T1000 (cell line): ENCODE measurements around the gene PRKAR1B.

ENCODE experiments used
- DNase-seq: peaks from one replicate; lab custom pipeline; 2025; ENCODE audit warnings: mixed read lengths; lab: John Stamatoyannopoulos, UW

PRKAR1B gene

DNA sequence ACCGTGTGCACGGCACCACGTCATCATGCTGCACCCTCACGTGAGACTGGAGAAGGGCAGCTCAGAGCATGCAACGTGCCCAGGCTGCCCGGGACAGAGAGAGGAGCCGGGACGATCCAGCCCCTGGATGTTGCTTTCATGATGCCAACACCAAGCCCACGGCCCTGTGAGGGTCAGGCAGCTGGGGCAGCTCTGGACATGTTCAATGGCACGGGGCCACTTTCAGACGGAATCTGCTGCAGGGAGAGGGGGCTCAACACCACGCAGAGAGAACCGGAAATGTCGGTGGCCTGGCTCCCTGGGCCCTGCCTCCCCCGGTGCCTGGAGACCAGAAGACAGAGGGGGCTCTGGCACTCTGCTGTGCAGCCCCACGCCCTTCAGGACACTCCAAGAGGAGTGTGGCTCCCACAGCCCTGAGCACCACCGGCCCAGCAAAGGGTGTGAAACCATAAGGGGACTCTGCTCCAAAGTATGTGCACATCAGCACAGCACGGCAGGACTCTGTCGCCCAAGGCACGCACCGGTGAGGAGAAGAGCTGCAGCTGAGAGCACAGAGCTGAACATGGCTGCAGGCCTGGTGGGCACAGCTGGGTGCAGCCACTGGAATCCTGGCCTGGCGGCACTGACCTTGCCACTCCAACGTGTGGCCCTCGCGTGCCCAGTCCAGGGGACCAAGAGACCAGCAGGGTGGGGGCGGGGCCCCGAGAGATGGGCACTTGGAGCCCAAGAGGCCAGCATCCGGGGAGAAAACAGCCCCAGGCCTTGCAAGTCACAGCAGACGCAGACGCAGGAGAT is 137.1 kb downstream of the PRKAR1B start:
- DNase-seq, result no peak

DNA sequence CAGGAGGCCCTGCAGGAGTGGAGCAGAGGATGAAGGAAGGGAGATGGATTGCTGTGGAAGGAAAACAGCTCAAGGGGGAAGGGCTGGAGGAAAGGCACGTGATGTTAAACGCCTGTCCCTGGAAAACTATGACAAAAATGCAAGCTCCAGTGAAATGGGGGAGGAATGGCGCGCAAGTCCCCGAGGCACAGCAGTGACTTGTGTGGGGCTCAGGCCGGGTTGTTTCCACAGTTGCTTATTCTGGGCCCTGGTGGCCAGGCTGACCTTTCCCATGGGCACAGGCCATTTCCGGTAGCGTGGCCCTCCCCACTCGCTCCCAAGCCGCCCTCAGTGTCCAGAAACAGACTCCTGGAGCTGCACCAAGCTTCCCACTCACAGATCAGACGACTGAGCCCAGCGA is 139.3 kb downstream of the PRKAR1B start:
- no peak for DNase-seq

DNA sequence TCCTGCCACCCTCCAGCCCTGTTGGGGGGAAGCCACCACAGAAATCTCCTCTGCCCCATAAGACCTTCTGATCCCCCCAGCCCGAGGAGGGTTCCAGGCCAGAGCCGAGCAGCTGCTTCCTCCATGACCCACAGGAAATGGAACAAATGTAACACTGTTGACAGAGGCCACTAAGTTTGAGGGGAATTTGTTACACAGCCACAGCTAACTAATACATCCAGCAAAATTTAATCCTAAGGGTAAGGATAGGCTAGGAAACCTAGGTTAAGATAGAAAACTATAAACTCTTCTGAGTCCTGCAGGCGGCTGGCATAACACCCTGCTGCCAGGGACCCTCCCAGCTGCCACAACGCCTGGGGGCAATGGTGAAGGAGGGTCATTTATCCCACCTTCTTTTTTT is 140.6 kb downstream of the PRKAR1B start:
- no peak for DNase-seq

DNA sequence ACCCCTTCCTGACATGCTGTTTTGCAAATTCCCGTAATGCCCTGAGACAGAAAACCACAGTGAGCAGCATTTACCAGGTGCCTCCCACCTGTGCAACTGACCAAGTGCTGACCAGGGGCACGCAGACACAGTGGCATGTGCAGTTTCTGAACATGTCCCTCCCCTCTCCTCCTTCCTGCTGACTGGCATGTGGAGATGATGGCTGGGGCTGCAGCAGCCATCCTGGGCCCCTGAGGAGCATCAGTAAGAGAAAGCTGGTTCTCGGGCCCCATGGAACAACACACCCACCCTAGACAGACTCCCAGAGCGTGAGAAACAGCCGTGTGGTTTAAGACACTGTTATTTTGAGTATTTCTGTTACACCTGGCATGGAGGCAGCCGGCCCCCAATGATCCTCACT is 141.2 kb downstream of the PRKAR1B start:
- no peak for DNase-seq

DNA sequence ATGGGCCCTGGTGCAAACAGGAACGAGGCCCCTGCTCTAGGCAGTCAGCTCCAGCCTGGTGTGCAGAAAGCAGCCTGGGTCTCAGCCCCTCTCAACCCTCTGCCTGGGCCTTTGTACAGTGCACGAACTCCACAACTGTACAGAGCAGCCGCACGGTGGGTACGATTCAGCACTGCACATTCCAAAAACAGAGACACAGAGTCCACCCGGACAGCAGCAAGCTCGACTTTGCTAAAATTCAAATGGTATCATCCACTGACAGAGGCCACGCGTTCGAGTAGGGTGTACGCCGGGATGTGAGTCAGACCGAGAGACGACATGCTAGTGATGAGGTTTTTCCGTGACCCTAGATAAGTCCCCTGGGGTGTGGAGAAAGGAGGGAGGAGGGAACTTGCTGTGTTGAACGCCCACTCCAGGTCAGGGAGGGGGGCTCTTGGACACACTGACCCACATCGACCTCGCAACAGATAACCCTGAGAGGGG is 141.8 kb downstream of the PRKAR1B start:
- no peak for DNase-seq

DNA sequence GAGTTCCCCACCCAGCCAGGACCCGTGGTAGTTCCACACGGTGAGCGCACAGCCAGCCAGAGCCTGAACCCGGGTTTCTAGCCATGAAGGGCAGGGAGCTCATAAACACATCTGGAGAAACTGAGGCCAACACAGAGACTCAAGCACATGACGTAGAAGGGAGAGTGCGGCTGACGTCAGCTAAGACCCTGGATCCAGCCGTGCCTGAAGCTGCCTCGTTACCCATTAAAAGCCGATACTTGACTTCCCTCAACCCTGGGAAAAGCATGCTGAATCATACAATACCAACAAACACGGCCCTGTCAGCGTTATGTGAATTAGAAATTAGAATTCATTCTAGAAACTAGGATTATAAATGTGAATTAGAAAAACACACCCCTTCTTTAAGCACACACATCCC is 142.3 kb downstream of the PRKAR1B start:
- DNase-seq, result no peak

DNA sequence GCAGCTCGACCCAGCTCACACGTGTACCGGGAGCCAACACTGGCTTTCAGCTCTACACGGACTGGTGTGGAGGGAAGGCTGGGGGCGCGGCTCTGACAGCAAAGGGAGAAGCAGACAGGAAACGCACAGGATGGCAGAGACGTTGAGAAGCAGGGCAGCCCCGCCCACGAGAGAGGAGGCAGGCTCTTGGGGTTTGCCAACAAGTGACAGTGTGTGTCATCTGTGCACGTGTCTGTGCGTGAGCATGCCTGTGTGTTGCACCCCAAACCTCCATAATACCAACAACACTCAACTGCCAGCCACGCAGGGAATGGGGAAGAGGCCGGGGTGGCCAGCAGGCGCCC is 143.0 kb downstream of the PRKAR1B start:
- DNase-seq, result no peak

DNA sequence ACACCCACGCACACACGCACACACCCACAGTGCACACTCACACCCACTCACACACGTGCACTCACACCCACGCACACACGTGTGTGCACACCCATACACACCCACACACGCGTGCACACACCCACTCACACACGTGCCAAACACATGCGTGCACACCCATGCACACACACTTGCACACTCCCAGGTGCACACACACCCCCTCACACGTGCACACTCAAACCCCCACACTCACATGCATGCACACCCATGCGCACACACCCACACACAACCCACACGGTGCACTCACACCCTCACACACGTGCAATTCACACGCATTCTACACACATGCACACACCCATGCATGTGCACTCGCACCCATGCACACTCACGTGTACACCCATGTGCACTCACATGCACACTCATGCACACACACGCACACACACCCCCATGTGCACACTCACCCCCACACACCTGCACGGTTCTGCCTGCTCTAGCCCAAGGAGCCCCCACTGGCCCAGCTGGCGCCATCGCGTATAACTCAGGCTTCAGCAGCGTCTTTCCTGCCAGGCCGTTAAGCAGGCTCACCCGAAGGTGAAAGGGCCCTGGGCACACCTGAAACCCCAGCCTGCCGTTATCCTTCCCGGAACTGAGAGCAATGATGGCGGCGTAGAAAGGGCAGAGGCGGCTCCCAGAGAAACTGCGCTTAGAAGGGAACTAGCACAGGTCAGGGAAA is 143.5 kb downstream of the PRKAR1B start:
- no peak for DNase-seq

DNA sequence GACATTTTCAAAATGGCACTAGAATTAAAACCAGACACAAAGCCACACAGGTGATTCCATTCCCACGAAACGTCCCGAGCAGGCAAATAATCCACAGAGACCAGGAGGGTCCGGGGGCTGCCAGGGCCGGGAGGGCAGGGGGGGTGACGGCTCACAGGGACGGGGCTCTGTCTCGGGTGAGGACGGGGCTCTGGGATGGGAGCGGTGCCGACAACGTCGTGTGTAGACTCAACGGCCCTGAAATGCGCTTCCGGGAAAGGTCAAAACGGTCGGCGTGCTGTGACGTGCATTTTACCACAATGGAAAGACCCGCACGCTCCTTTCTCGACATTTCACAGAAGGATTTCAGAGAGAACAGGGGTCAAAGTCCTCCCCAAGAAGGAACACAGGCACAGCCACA is 144.2 kb downstream of the PRKAR1B start:
- DNase-seq, result no peak

DNA sequence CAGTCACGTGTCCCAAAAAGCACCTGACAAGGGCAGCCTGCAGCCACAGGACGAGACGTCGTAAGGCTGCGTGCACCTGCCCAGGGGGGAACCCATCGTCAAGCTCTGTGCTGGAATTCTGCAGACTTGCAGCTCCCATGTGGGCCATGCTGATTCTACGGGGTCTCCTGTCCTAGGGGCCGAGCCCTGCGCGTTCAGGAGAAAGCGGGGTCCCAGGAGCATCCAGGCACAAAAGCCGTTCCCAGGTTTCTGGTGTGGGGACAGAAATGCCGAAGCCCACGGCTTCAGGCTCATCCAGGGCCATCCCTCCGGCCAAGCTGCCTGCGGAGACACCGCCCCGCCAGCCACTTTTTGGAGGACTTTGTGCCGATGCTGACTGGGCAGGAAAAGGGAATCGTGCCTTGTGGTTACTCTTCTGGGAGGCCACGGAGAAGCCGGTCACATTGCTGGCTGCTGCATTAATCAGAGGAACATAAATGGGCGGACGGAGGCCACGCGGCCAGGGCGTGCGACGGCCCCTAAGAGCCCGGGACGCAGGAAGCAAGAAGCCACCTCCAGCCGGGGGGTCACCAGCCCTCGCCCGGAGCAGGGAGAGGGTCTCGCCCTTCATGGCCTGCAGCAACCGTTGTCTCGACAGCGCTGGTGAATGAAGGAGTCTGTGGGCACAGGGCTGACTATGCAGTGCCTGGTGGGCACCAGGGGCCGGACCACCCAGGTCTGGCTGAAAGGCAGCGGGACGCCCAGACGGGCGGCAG is 144.8 kb downstream of the PRKAR1B start:
- DNase-seq, result no peak

DNA sequence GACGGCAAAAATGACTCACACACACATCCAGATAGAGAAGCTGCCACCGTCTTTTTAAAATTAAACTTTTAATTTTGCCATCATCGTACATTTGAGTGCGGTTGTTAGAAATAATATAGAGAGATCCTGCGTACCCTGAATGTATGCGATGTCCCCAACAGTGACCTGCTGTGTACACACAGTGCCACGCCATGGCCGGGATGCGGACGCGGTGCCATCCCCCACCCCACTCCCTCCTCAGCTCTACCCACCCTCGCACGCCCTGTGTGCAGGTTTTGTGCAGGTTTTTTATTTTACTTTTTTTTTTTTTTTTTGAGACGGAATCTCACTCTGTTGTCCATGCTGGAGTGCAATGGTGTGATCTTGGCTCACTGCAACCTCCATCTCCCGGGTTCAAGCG is 148.7 kb downstream of the PRKAR1B start:
- DNase-seq, result no peak

DNA sequence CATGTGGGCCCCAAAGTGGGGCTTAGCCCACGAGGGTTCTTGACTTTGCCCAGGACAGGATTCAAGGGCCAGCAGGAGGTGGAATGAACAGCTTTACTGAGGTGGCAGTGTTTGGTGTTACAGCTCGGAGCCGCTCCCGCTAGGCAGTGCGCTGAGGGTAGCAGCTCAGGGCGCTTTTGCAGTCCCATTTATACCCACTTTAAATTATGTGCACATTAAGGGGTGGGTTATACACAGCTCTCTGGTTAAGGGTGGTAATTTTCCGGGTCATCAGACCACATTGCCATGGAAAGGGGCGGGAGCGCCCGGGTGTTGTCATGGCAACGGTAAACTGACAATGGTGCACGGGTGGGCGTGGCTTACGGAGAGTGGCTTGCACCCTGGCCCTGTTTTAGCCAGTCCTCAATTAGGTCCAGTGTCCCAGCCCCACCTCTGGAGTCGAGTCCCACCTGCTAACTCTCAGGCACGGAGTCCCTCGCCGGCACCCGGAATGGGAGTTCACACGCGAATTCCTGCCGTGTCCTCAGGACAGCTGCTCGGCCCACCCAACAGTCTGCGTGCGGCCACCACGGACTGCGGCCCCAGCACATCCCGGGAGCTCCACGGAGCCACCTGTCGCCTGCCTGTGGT is 149.2 kb downstream of the PRKAR1B start:
- no peak for DNase-seq

DNA sequence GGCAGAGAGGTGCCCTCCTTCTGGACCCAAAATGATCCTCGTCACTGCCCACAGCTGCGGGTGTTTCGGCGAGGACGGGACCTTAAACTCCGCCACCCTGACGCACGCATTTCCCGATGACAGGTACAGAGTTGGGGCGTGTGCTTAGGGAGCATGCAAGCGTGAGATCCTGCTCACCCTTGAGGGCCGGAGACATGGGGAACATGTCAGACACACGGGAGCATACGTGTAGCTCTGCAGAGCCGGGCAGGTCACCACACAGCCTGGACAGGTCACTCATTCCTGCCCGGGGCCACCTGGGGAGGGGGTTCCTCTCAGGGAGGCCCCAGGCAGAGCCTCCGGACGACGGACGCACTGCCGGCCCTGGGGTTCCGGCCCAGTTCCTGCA is 149.8 kb downstream of the PRKAR1B start:
- no peak for DNase-seq

DNA sequence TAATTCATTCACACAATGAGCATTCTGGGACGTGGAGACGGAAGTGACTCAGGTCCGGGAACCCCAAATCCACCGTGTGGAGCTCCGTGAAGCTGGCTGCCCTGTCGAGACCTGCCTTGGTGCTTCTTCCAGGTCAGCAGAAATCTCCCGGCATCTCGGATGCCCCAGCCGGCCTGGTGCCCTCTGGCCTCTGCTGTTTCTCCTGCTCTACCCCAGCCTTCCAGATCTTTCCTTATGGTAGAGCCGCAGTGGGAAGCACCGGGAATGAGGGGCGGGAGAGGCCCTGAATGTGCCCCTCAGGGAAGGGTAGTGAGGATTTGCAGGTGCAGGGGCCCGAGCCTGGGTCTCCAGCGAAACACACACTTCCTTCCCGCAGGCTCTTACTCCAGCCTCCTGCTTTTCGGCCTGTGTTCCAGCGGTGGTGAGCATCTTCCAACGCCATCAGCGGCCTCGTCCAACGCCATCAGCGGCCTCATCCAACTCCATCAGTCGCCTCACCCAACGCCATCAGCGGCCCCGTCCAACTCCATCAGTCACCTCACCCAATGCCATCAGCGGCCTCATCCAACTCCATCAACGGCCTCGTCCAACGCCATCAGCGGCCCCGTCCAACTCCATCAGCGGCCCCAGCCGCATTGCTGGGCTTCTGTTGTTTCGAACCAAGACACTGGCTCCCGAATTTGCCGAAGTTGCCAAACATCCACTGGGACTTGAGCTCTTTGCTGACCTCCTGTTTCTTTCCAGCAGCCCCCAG is 150.4 kb downstream of the PRKAR1B start:
- no peak for DNase-seq

DNA sequence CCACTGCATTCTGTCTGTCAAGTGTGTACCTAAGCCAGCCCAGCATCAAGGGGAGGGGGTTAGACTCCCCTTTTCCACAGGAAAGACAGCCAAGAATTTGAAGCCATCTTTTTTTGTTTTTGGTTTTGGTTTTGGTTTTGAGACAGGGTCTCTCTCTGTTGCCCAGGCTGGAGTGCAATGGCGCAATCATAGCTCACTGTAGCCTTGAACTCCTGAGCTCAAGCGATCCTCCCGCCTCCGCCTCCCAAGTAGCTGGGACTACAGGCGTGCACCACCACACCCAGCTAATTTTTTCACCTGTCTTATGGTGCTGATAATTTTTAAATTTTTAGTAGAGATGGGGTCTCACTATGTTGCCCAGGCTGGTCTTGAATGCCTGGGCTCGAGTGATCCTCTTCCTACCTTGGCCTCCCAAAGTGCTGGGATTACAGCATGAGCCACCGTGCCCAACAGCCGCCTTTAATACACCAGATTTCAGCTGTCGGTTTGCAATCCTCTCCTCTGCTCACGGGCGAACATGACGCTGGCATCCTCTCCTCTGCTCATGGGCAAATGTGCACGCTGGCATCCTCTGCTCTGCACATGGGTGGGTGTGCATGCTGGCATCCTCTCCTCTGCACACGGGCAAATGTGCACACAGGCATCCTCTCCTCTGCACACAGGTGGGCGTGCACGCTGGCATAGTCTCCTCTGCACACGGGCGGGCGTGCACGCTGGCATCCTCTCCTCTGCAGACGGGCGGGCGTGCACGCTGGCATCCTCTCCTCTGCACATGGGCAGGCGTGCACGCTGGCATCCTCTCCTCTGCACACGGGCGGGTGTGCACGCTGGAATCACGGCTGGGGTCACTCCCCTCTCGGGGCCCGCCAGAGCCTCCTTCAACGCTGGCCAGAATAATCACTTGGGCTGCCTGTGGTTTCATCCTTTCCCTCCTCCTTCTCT is 151.4 kb downstream of the PRKAR1B start:
- DNase-seq, result no peak

DNA sequence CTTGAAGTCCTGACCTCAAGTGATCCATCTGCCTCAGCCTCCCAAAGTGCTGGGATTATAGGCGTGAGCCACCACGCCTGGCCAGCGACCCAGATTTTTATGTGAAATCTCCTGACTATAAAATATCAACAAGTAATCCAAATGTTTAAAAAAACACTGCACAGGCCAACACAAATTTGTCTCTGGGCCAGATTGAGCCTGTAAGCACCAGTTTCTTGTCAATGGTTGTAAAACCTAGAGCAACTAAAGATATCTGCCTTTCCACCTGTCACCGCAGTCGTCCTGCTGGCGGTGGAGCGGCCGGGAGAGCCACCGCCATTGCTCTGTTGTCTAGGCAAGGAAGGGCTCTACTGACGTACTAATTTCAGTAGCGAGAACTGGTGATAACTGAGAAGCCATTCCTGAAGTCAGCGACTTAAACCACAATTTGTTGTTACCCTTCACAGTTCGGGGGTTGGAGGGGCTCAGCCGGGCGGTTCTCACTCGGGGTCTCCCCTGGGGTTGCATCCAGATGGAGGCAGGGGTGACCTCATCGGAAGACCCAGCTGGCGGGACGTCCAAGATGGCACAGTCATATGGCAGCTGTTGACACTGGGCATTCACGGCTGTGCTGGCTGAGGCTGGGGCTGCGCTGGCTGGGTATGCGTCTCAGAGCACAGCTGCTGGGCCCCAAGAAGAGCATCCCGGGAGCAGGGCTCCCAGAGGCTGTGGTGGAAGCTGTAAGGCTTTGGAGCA is 152.3 kb downstream of the PRKAR1B start:
- DNase-seq, result no peak

DNA sequence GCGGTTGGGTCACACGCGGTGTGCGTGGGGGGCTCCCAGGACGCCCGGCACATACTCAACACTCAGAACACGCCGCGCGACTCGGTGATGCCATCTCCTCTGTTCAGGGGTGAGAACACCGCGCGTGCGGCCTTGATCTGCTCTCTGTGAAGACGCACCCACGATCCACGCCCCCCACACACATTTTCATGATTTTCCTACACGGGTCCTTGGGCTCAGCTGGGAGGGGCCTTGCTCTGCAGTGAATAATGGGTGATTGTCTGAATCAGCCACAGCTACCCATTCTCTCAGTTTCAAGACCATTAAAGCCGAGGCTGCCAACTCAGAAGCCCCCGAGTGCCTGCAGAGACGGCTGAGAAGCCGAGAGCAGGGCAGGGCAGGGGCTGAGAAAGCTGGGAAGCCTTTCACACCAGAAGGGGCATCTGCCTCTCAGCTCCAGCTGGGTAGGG is 153.1 kb downstream of the PRKAR1B start:
- DNase-seq, result no peak

DNA sequence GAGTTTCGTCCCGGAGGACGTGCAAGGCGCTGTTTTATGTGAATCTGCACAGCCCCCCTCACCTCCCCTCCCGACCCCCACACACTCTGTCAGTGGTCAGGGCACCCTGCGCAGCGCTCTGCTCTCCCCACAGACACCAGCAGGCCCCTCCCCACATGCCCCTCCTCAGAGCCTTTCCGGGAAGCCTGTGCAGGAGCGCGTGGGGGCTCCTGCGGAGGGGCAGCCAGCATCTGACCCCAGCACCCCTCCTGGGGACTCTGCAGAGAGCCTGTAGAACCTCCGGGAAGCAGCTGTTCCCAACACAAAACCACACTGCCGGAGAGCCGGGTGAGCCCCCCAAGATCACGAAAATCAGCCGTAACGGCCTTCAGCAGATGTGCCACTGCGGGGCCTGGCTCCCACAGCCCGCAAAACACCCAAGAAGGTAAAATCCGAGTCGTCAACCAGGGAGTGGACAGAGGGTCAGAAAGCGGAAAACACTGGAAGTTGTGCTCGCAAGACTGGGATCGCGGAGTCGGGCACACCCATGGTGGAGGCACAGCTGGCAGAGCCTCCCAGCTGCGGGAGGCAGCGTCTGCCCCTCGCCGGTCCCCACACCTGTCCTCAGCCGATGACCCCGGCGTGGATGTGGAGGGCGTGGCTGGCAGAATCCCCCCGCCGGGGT is 153.7 kb downstream of the PRKAR1B start:
- no peak for DNase-seq
